Measurements from ENCODE around the gene FAM24B.

GRCh38 chr10:122915700-122916099, 36.3 kb upstream of the FAM24B start:
- TF ChIP-seq CTCF (IDR thresholded peaks at IDR 0.05): no peak
- TF ChIP-seq POLR2A (IDR thresholded peaks at IDR 0.05): no peak

Measured in tibial nerve (tissue), 3 donors.